ENCODE measurements around the gene PRUNE2.

GRCh38 chr9:76856016-76856415 lies 49.9 kb downstream of the PRUNE2 start:
- TF ChIP-seq ZSCAN29 (CRISPR knock-in tag; conservative IDR thresholded peaks at IDR 0.05) (no peak), ZNF614 (CRISPR knock-in tag; IDR thresholded peaks at IDR 0.05; ENCODE audit: borderline replicate concordance) (no peak), ISL2 (CRISPR knock-in tag; IDR thresholded peaks at IDR 0.05) (no peak), REST (IDR thresholded peaks at IDR 0.05; ENCODE audit: borderline replicate concordance in 1 of 2, low read depth in 1 of 2, low read length in 2 of 2) (no peak), CHD2 (IDR thresholded peaks at IDR 0.05; ENCODE audit: low read depth, low read length) (no peak), USF2 (IDR thresholded peaks at IDR 0.05; ENCODE audit: low read depth, low read length) (no peak), USF2 (CRISPR knock-in tag; IDR thresholded peaks at IDR 0.05; ENCODE audit: borderline replicate concordance) (no peak)

All from HepG2 (cell line).